IPS DF 6.9 (cell line): ENCODE results near the gene USP49.

Source experiments
- DNase-seq: peaks from one replicate; pipeline ENCODE4 v3.0.0-alpha.2; 2013; ENCODE audit warnings: low read depth, low spot score
- H3K27ac ChIP-seq: one replicate; pipeline ENCODE4 v1.5.1; 2013; ENCODE audit warnings: low read length, control low read depth
- H3K27me3 ChIP-seq: 2 replicates; pipeline ENCODE4 v1.6.1; 2013; ENCODE audit warnings: mild to moderate bottlenecking, low read length; ENCODE audit not compliant: control insufficient read depth, insufficient read depth
- H3K36me3 ChIP-seq: 2 replicates; pipeline ENCODE4 v1.6.1; 2013; ENCODE audit warnings: low read length; ENCODE audit not compliant: control insufficient read depth, insufficient read depth
- H3K4me1 ChIP-seq: 2 replicates; pipeline ENCODE4 v1.6.1; 2013; ENCODE audit warnings: low read length; ENCODE audit not compliant: control insufficient read depth, insufficient read depth
- H3K4me3 ChIP-seq: 2 replicates; pipeline ENCODE4 v1.5.1; 2013; ENCODE audit warnings: mild to moderate bottlenecking, low read length
- H3K9me3 ChIP-seq: 2 replicates; pipeline ENCODE4 v1.6.1; 2013; ENCODE audit warnings: low read length, inconsistent platforms; ENCODE audit not compliant: control insufficient read depth, insufficient read depth
- WGBS: extraction: QIAGEN DNeasy Blood & Tissue Kit; methylation state at CpG from one replicate; pipeline ENCODE4 v1.1.7; 2013; ENCODE audit warnings: mixed read lengths, missing lambda C conversion rate; ENCODE audit not compliant: insufficient read length, insufficient coverage; 5-methylcytosine and 5-hydroxymethylcytosine counted together

Gene USP49

DNA sequence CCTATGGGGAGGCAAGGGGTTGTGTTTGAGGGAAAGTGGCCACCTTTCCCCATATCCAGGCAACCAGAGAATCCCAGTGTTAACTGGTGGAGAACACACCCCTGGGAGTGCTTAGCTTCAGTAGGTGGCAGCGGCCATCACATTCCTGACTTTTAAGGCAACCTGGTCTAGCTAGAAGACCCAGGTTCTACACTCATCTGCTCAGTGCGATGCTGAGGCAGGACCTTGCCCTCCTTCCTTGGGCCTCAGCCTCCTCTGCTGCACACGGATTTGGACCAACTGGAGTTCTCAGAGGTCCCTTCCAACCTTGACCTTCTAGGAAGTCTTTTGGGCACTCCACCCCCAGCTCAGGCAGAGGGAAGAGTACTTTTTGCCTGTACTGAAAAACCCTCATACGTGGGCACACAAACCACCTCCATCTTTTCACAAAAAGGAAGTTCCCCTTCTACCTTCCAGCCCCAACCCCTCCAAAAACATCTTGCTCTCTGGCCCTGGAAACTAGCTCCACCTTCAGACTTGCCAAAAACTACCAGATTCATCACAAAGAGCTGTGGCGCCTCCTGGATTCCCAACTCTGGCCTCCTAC lies 43.5 kb upstream of the USP49 start:
- H3K36me3 ChIP-seq: peaks cover 4% of the 10 kb centered on the region; the same call in 1 of the 2 replicates
- no peak overlapping the region for H3K27ac ChIP-seq
- H3K9me3 ChIP-seq: no peaks in the 10 kb centered on the region
- no peaks in the 10 kb centered on the region for H3K27me3 ChIP-seq
- H3K4me3 ChIP-seq: no peak overlapping the region
- H3K4me1 ChIP-seq: peaks cover 14% of the 10 kb centered on the region
- DNase-seq: no peak
- WGBS: no CpG with 5 or more reads among the region's 5 CpGs

DNA sequence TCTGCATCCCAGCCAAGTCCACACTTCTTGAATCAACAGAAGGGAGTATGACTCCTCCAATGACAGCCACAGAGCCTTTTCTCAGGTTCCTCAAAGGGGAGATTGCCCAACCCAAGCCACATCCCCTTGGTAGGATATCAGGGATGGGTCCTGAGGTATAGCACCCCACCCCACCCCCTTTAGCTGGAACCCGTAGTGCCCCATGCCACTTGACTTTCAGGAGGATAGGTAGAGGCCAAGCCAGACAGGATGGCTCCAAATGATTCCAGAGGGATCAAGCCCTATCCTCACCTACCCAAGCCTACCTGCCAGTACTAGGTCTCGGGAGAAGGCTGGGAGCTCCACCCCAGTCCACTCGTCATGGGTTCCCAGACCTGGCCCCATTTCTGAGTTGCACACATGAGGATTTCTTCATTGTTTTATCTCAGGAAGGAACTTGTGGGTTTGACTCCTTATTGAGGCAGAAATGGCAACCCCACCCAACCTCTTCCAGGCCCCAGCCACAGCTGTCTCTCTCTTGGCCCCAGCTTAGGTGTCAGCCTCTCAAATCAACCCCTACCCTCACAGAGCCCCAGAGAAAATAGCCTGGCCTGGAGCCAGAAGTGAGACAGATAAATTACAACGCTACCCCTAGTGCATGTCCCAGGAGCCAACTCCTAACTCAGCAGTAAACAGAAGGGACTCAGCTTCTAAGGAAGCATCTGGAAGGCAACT lies 42.8 kb upstream of the USP49 start:
- no peaks in the 10 kb centered on the region for H3K9me3 ChIP-seq
- peaks cover 6% of the 10 kb centered on the region for H3K36me3 ChIP-seq
- no peak overlapping the region for H3K27ac ChIP-seq
- H3K4me3 ChIP-seq: no peak overlapping the region
- H3K27me3 ChIP-seq: no peaks in the 10 kb centered on the region
- peaks cover 14% of the 10 kb centered on the region for H3K4me1 ChIP-seq
- no CpG with 5 or more reads among the region's 4 CpGs for WGBS
- DNase-seq: no peak

DNA sequence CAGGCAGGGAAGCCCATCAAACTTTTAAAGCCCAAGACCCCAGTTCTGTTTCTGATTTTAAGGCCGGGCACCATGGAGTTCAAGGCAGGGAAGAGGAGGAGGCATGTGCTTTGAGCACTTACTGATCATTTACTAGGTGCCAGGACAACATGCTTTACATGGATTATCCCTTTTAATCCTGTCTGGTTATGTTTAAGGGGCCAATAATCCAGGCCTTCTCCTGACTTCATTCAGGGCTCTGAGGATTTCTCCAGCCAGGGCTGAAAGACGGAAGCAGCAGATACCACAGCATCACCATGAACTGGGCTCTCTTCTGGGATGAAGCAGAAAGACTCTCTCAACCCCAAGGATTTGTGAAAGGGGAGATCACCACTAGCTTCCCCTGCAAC lies 42.3 kb upstream of the USP49 start:
- no peak for DNase-seq
- Histone ChIP-seq H3K9me3 (no peaks in the 10 kb centered on the region), H3K27ac (no peak overlapping the region), H3K4me1 (peaks cover 14% of the 10 kb centered on the region), H3K36me3 (peaks cover 11% of the 10 kb centered on the region), H3K4me3 (no peak overlapping the region), H3K27me3 (no peaks in the 10 kb centered on the region)
- no CpG with 5 or more reads among the region's 2 CpGs for WGBS

DNA sequence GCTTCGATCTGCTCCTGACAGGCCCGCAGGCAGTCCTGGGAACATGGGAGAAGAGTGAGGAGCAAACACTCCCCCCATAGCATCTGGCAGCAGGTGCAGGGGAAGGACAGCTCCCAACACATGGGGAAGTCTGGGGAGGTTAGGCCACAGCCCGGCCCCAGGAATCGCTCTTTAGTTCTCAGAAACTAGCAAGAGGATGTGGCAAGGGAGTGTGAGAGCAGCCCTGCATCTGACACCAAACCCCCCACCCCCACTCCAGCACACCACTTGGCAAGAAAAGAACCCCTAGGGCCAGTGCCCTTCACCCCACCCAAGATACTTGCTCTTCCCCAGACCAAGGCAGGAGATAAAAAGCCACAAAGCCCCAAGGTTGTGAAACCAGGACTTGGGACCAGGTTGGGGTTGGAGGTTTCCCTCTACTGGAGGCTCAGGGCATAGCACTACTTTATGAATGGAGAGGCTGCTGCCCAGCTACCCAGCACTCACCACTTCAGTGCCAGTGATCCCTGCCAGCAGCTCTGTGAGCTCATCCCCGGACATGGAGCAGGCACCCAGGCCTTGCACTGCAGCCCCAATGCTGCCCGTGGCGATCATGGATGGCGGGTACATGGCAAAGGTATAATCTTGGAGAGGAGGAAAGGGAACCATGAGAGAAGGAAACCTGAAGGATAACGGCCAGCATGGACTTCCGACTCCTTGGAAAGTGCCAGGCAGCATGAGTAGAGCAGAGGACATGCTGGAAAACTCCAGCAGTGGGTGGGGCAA lies 41.1 kb upstream of the USP49 start:
- no peak overlapping the region for H3K27ac ChIP-seq
- no peak for DNase-seq
- H3K36me3 ChIP-seq: peaks cover 22% of the 10 kb centered on the region
- H3K27me3 ChIP-seq: no peaks in the 10 kb centered on the region
- no peaks in the 10 kb centered on the region for H3K9me3 ChIP-seq
- H3K4me3 ChIP-seq: no peak overlapping the region
- peaks cover 11% of the 10 kb centered on the region for H3K4me1 ChIP-seq
- no CpG with 5 or more reads among the region's 10 CpGs for WGBS

DNA sequence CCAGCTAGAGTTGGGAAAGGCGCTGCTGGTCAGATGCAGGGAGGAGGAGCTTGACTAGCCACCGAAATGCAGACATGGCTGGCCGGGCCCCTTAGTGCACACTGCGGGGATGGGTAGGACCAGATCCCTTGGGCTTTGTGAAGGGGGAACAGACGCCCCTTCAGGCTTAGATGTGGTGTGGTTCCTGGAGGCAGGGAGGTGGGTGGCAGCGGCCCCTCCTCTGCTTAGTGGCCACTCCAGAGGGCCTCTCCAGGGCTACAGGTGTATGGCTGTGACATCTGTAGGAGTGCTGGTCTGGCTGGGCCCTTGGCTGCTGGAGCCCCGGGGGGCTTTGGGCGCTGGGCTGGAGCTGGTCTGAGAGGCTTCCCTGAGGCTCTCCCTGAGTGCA lies 40.5 kb upstream of the USP49 start:
- no CpG with 5 or more reads among the region's 8 CpGs for WGBS
- H3K36me3 ChIP-seq: peaks cover 27% of the 10 kb centered on the region
- H3K27ac ChIP-seq: no peak overlapping the region
- H3K4me1 ChIP-seq: peaks cover 11% of the 10 kb centered on the region
- H3K9me3 ChIP-seq: no peaks in the 10 kb centered on the region
- no peak for DNase-seq
- no peaks in the 10 kb centered on the region for H3K27me3 ChIP-seq
- no peak overlapping the region for H3K4me3 ChIP-seq

DNA sequence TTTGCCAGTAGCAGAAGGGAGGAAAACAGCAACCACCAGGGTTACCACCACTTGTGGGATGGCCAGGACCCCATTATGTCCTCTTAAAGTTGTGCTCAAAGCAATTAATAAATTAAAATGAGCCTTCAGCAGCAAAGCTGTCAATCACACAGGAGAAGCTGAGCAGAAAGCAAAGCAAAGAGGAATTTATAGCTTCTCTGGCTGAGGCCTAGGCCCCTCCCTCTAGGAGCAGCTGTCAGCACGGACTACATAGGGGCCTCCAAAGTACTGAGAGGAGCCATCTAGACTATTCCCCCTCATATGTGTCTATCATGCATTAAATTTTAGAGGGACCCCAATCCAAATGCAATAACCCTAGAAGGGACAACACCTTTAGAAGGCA lies 40.0 kb upstream of the USP49 start:
- Histone ChIP-seq H3K4me3 (no peak overlapping the region), H3K27me3 (no peaks in the 10 kb centered on the region), H3K4me1 (peaks cover 10% of the 10 kb centered on the region), H3K36me3 (peaks cover 32% of the 10 kb centered on the region), H3K27ac (no peak overlapping the region), H3K9me3 (no peaks in the 10 kb centered on the region)
- no peak for DNase-seq
- no CpG with 5 or more reads among the region's 1 CpG for WGBS

DNA sequence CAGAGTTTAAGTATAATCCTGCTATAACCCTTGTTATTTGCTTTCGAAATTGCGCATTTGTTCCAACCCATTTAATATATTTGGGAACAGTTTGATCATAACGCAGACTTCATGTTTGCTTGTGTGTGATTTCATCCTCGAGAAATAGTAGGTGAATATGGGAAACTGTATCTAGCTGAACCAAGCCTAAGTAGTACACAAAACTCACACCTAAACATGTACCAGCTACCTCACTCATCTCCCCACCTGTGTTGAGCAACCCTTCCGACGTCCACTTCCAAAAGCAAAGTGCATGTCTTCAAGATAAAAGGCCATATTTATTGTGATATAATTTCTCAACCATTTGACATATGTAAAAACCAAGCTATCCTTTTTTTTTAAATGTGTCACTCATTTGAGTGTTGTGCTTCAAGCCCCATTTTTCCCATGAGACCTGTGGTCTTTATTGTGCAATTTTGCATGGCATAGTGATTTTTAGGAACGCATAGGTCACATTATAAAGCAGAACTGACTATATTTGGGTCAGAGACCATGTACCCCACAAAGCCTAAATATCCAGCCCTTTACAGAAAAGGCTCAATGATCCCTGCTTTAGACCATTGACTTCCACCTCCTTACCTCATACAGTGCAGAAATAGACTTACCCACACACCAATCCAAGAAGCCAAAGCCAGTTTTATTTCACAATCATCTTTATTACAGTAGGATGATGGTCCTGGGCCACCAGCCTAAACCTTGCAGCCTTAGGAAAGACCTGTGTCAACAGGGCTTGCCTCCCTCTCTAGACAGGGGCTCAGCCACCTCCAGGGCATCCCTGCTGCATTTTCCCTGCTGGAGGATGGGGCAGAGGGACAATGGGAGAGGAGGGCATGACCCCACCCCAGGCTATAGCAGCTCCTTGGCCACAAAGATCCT lies 39.4 kb upstream of the USP49 start:
- H3K36me3 ChIP-seq: peaks cover 37% of the 10 kb centered on the region
- H3K27me3 ChIP-seq: no peaks in the 10 kb centered on the region
- no peak overlapping the region for H3K27ac ChIP-seq
- WGBS: no CpG with 5 or more reads among the region's 7 CpGs
- H3K4me1 ChIP-seq: peaks cover 4% of the 10 kb centered on the region
- H3K4me3 ChIP-seq: no peak overlapping the region
- H3K9me3 ChIP-seq: no peaks in the 10 kb centered on the region
- DNase-seq: no peak

DNA sequence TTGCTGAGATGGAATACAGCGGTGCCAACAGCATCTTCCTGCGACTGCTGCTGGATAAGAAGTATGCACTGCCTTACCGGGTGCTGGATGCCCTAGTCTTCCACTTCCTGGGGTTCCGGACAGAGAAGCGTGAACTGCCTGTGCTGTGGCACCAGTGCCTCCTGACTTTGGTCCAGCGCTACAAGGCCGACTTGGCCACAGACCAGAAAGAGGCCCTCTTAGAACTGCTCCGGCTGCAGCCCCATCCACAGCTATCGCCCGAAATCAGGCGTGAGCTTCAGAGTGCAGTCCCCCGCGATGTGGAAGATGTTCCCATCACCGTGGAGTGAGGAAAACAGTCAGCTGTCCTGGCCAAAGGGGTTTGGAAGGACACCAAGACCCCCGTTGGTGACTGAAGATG lies 37.2 kb upstream of the USP49 start:
- no peak for DNase-seq
- Histone ChIP-seq H3K27ac (no peak overlapping the region), H3K27me3 (no peaks in the 10 kb centered on the region), H3K9me3 (no peaks in the 10 kb centered on the region), H3K36me3 (peaks cover 54% of the 10 kb centered on the region), H3K4me3 (no peak overlapping the region), H3K4me1 (no peaks in the 10 kb centered on the region)
- WGBS: no CpG with 5 or more reads among the region's 15 CpGs

DNA sequence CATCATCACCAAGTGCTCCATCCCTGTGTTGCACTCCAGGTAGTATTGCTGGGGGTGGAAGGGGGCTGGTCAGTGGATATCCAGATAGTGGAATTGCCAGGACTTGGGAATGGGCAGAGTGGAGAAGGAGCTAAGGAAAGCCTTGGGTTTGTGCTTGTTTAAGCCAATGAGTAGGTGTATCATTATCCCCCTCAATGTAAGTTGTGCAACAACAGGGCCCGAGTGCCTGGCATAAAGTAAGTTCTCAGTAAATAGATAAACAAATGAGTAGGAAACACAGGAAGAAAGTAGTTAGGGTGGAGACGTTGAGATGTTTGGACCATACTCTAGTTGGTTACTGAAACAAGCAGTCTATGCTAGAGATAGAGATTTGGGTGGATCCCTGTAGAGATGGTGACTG lies 36.6 kb upstream of the USP49 start:
- no CpG with 5 or more reads among the region's 2 CpGs for WGBS
- H3K4me1 ChIP-seq: no peaks in the 10 kb centered on the region
- peaks cover 58% of the 10 kb centered on the region for H3K36me3 ChIP-seq
- no peaks in the 10 kb centered on the region for H3K27me3 ChIP-seq
- H3K4me3 ChIP-seq: no peak overlapping the region
- no peak overlapping the region for H3K27ac ChIP-seq
- no peak for DNase-seq
- no peaks in the 10 kb centered on the region for H3K9me3 ChIP-seq

DNA sequence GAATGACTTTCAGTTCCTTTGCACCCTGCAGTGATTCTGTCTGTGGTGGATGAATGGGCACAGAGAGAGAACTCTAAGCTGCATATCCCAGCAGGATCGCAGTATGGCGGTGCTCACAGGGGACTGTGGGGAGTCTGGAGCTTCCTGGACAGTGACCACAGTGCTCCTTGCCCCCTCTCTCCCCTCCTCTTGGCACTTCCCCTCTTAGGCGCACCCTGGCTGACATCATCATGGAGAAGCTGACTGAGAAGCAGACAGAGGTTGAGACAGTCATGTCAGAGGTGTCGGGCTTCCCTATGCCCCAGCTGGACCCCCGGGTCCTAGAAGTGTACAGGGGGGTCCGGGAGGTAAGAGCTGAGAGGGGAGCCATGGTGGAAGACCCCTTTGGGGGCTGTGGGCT lies 34.7 kb upstream of the USP49 start:
- peaks cover 54% of the 10 kb centered on the region for H3K36me3 ChIP-seq
- H3K9me3 ChIP-seq: no peaks in the 10 kb centered on the region
- DNase-seq: no peak
- H3K27ac ChIP-seq: no peak overlapping the region
- H3K4me1 ChIP-seq: no peaks in the 10 kb centered on the region
- H3K4me3 ChIP-seq: no peak overlapping the region
- WGBS: no CpG with 5 or more reads among the region's 6 CpGs
- H3K27me3 ChIP-seq: no peaks in the 10 kb centered on the region
